Glomerular endothelial cell (primary cell): Measurements from ENCODE around the gene ZFP36L2. TPM values are rescaled to one million over a fixed set of nuclear protein-coding genes. Genes with fewer than 3 reads are reported as not detected.

Experiments used
- DNase-seq: peaks from one replicate; pipeline ENCODE4 v3.0.0-alpha.2; 2011; ENCODE audit warnings: low read depth, low spot score; ENCODE audit errors: extremely low read depth
- total RNA-seq: library from RNA; depleted of rRNA; stranded (reverse); fragments of >200 nt; gene quantifications from 2 replicates; pipeline ENCODE4 v1.2.3, GENCODE V29; 2015

ZFP36L2 gene, protein sequence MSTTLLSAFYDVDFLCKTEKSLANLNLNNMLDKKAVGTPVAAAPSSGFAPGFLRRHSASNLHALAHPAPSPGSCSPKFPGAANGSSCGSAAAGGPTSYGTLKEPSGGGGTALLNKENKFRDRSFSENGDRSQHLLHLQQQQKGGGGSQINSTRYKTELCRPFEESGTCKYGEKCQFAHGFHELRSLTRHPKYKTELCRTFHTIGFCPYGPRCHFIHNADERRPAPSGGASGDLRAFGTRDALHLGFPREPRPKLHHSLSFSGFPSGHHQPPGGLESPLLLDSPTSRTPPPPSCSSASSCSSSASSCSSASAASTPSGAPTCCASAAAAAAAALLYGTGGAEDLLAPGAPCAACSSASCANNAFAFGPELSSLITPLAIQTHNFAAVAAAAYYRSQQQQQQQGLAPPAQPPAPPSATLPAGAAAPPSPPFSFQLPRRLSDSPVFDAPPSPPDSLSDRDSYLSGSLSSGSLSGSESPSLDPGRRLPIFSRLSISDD
- total RNA-seq, result 30.5 and 63.2 TPM in 2 replicates

DNA sequence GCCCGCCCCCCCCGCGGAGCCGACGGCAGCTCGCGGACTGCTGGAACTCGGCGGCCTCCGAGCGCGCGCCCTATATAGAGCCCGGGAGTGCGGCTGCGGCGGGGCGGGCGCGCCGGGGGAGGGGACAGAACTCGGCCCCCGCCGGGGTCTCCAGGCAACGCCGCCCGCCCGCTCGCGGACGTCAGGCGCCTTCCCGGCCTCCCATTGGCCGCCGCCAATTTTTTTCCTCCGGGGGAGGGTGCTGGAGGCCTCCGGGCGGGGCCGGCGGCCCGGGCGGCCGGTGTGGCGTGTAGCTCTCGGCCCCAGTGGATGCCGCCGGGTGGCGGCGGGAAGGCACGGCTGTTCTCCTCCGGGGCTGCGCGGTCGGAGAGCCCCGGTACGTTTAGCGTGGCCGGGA, at the start of gene ZFP36L2:
Gene ZFP36L2 (minus strand): TSS at position 49 of the 397 bp plus-strand sequence. CDS start 291 bp downstream, outside the sequence.
- DNase-seq, result no peak

DNA sequence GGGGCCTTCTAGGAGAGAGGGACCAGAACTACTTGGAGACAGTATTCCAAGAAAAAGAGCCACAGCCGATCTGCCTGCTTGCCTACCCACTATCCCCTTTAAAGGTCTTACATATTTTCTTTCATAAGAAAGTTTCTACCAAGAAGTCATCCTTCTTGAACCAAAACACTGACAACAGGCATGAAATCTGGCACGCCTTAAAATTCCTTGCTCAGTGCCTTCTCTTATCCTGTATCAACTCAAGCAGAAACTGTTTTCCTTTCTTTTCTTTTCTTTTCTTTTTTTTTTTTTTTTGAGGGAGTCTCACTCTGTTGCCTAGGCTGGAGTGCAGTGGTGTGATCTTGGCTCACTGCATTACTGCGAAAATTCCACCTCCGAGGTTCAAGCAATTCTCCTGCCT, 48.3 kb upstream of the ZFP36L2 start:
- DNase-seq, result no peak

- DNase-seq, result no peak
These were observed 47.6 kb upstream of the ZFP36L2 start for GRCh38 chr2:43274055-43274454.

DNA sequence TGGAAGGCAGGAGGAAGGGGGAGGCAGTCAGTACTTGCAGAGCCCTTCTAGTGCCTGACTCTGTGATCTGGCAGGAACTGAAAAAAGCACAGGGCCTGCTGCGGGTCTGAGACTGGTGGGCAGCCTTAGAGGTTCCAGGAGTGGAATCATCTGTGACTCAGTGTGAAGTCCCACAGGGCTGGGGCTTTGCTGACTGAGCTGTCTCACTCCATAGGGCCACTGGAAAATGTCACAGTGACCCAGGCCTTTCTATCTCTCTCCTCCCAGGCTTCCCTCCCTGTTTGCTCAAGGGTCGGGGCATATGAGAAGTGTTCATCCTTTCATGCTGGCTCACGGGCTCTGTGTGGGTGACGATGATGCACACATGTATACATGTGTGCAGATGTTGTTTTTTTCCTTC, 47.1 kb upstream of the ZFP36L2 start:
- DNase-seq, result no peak

DNA sequence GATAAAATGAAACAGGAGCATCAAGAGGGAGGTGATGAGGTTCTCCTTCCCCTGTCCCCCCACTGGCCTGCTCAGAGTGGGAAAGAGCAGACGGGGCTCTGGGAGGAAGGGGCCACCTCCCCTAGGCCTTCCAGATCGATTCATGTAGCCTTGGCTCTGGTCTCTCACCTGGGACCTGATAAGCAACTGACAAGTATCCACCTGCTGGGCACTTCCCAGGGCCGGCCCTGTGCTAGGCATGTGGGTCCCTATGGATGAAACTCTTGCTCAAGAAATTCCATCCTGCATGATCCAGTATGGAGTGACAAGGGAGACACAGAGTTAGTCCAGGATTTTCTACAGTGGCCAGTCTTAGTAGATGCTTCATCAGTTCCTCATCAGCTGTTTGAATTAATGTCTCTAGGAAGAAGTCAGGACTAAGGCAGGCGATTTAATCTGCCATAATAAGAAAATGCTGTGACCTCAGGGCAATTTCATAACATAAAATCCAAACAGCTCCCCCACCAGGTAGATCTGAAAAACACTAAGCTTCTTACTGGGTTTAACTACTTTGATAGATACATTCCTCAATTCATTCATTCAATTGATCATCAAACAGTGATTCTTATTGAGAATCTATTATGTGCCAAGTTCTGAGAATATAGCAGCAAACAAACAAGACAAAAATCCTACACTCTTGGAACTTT, 44.7 kb upstream of the ZFP36L2 start:
- DNase-seq, result no peak

GRCh38 chr2:43270461-43270860, 44.1 kb upstream of the ZFP36L2 start:
- no peak for DNase-seq

GRCh38 chr2:43269706-43270105, 43.3 kb upstream of the ZFP36L2 start:
- DNase-seq, result no peak

- DNase-seq, result peak; percentile 83
These were observed 42.7 kb upstream of the ZFP36L2 start for GRCh38 chr2:43269074-43269572.

DNA sequence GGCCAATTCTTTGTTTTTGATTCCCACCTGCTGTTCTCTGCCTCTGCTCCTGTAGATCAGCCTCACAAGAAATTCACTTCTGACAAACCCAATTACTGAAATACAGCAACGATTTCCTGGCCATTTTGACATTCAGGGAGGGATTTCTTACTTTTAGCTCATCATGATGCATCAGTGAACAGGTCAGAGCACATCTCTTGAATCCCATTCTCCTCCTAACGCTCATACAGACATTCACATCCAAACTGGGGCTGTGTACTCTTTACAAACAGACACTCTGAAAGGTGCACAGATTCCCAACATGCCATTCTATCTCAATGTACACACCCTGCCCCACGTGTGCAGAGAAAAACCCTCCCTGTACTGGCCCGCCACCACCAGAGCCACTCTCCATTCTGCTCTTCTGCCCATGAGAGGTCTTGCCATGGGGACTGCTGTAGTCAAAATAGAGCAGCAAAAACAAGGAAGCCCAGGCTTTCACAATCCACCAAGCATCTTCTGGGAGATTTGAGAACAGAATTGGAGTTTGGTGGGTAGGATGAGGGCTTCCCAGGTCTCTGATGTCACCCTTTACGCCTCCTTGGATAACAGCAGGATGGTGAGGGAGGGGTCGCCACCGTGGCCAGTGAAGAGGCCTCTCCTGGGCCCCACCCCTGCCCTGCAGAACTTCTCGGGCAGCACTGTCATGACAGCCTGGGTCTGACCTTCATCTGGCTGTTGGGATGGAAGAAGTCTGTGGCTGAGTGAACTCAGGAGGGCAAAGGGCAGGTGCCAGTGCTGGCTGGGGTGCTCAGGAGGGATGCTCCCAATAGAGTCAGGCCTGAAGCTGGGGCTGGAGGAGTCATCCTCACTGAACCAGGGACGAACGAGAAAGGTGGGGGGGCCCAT, 41.9 kb upstream of the ZFP36L2 start:
- no peak for DNase-seq

DNA sequence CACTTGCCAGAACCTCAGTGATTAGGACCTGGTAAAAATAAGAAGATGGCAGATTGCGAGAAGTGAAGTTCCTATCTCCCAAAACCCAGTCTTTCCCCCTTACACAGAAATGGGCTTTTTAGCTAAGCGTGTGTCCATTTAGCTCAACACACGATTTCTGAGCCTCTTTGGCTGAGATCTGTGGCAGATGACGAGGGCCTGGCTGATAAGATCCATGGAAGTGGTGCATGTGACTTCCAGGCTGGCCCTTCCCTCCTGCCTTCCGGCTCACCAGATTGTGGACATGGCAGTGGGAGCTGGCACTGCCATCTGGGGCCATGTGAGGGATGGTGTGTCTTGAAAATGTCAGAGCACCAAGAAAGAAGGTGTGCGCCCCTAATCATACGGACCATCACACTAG, 41.0 kb upstream of the ZFP36L2 start:
- no peak for DNase-seq

GRCh38 chr2:43266711-43267111, 40.3 kb upstream of the ZFP36L2 start:
- DNase-seq, result no peak

GRCh38 chr2:43265421-43265820, 39.0 kb upstream of the ZFP36L2 start:
- no peak for DNase-seq

DNA sequence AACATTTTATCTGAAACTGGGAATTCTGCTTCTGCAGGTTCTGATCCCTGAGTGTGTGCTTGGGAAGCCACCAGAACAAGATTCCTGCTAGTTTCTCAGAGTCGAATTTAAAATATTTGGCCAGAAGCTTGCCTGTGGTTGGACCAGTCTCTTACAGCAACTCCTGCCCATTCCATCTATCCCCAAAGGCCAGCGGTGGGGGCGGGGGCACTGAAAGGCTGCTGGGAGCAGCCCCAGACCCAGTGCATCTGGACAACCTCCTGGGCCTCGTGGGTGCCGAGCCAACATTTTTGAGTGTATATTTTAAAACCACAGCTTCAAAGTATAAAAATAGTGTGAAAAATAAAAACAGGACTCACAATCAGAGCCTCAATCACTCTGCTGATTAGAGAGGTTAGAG, 38.6 kb upstream of the ZFP36L2 start:
- DNase-seq, result no peak

GRCh38 chr2:43262951-43263350, 36.5 kb upstream of the ZFP36L2 start:
- no peak for DNase-seq

GRCh38 chr2:43262239-43262638, 35.8 kb upstream of the ZFP36L2 start:
- no peak for DNase-seq

GRCh38 chr2:43259512-43259911, 33.1 kb upstream of the ZFP36L2 start:
- no peak for DNase-seq

DNA sequence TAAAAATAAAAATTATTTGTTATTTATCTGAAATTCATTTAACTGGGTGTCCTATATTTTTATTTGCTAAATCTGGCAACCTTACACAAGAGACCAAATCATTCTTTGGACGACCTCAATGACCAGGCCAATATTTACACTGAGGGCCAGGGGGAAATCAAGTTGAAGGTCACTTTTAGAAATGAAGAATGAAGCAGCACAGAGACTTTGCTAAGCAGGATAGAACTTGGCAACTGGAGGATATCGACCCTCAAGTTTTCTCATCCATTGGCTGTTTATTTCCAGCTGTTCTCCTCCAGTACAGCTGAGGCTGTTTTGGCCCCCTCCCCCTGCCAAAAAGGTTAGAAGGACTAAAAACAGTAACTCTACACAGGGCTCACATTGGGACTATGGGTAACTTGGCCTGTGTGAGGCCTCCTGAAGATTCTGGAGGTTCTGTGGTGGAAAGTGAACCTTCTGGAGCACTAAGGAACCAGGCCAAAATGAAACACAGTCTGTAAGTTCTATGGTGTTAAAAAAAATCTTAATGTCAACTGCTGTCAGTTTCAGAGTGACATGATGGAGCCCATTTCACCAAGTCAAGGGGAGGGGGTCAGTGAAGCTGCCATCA, 32.2 kb upstream of the ZFP36L2 start:
- no peak for DNase-seq

DNA sequence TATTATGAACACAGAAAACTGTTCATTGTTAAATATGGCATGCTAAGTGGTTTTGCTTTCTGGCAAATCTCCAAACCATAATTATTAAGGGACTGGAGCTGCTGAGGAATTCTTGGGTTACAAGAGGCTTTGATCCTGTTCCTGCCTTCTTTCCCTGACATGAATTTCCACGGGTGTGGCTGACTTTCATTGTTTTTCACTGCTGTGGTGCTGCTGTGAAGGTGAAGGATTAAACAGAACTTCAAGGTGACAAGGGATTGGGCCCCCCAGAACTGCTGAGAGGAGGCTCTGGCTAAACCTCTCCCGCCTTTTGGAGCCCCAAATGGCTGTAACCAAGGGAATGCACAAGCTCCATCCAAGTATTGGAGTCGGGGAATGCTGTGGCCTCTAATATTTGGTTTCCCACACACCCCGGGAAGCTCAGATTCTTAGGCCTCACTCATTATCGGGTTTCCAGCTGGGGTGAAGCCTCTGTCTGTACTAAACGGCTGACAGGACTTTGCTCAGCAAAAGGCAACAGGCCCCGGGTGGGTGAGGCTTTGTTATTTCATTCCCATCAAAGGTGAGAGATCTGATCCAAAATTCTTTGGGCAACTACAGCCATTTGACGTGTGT, 29.0 kb upstream of the ZFP36L2 start:
- no peak for DNase-seq

DNA sequence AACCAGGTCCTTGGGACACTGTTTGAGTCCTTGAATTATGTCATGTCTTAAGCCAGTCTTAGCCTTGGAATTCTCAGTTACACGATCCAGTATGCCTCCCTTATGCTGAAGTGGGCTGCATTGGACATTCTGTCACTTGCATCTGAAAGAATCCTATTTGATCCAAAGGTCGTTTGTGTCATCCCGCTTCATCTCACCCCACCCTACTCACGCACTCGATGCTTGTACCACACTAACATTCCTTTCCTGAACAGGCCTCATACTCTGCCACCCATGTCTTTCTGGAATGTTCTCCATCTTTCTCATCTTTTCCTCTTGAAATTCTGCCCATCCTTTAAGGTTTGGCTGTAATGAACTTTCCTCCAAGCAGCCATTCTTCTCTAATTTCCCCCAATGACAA, 27.9 kb upstream of the ZFP36L2 start:
- no peak for DNase-seq

- DNase-seq, result no peak
These were observed 24.8 kb upstream of the ZFP36L2 start for GRCh38 chr2:43251171-43251731.
